ENCODE measurements around the gene SLC32A1. TPM values are rescaled to one million over a fixed set of nuclear protein-coding genes. Genes with fewer than 3 reads are reported as not detected.

Gene SLC32A1
- total and polyA plus RNA-seq, 2 of the 13 experiments (the other 11 are each of a cell fraction or from before 2014, with no cell fraction given): not detected

DNA sequence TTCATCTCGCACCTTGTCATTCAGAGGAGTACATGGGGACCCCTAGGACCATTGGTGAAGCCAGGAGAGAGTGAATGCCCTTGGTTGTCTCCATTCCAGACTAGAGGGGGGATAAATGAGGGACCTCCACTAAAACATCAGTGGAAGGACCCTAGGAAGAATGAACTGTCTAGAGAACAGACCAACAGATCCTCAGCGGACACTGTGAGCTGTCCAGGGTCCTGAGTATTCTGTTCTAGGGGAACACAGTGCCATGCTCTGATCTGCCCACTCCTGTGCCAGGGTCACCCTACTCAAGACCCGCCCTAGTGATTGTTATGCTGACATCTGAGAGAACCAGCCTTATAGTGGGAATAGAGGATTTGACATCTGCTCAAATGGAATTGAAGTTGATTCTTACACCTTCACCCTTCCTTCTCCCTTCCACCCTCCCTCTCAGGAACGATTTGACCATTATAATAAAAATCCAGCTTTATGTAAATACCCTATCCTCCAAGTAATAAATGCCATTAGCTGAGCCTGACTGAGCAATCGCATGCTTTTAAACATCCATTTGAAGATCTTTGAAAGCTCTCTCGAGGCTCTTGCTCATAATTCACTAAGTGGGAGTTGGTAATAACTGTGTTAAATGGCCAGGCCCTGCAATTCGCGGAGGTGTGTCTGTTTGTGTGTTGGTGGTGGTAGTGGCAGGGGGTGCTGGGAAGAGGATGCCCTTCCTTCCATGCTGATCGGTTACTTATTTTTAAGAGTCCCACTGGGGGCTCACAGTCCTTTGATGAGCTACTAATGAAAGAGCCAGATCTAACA lies 43.6 kb upstream of the SLC32A1 start (continued):
- no peak for TF ChIP-seq MAFK (conservative IDR thresholded peaks at IDR 0.05 in 1 of 2, IDR thresholded peaks at IDR 0.05 in 1 of 2; ENCODE audit: low read length in 2 of 2)
- peak; percentile 87; the same call in 1 of the 2 replicates for TF ChIP-seq ZNF335 (CRISPR knock-in tag; IDR thresholded peaks at IDR 0.05)
- TF ChIP-seq, protein P1, sequence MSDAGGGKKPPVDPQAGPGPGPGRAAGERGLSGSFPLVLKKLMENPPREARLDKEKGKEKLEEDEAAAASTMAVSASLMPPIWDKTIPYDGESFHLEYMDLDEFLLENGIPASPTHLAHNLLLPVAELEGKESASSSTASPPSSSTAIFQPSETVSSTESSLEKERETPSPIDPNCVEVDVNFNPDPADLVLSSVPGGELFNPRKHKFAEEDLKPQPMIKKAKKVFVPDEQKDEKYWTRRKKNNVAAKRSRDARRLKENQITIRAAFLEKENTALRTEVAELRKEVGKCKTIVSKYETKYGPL (CRISPR knock-in tag; IDR thresholded peaks at IDR 0.05): peak; percentile 32; the same call in 1 of the 2 replicates
- TF ChIP-seq KDM3A (CRISPR knock-in tag; IDR thresholded peaks at IDR 0.05; ENCODE audit: low read depth): no peak
- TF ChIP-seq ZMAT3 (CRISPR knock-in tag; conservative IDR thresholded peaks at IDR 0.05): 0 out of 2 replicates have a peak, but pooled peaks have one; percentile 51
- TF ChIP-seq XRCC5 (optimal IDR thresholded peaks at IDR 0.05; ENCODE audit: low read length): peak; percentile 25
- TF ChIP-seq, protein P2, sequence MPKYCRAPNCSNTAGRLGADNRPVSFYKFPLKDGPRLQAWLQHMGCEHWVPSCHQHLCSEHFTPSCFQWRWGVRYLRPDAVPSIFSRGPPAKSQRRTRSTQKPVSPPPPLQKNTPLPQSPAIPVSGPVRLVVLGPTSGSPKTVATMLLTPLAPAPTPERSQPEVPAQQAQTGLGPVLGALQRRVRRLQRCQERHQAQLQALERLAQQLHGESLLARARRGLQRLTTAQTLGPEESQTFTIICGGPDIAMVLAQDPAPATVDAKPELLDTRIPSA (CRISPR knock-in tag; IDR thresholded peaks at IDR 0.05; ENCODE audit: borderline replicate concordance): no peak
- TF ChIP-seq, protein P3, sequence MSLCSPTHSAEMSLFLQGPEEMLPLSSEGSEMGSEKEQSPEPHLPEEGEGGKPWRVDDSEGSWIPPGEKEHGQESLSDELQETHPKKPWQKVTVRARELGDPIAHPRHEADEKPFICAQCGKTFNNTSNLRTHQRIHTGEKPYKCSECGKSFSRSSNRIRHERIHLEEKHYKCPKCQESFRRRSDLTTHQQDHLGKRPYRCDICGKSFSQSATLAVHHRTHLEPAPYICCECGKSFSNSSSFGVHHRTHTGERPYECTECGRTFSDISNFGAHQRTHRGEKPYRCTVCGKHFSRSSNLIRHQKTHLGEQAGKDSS (CRISPR knock-in tag; IDR thresholded peaks at IDR 0.05; ENCODE audit: borderline replicate concordance, low read depth): peak; percentile 28; the same call in 1 of the 2 replicates
- TF ChIP-seq ZBTB3 (CRISPR knock-in tag; IDR thresholded peaks at IDR 0.05; ENCODE audit: borderline replicate concordance, low read depth): no peak
- TF ChIP-seq, protein P4, sequence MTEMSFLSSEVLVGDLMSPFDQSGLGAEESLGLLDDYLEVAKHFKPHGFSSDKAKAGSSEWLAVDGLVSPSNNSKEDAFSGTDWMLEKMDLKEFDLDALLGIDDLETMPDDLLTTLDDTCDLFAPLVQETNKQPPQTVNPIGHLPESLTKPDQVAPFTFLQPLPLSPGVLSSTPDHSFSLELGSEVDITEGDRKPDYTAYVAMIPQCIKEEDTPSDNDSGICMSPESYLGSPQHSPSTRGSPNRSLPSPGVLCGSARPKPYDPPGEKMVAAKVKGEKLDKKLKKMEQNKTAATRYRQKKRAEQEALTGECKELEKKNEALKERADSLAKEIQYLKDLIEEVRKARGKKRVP (CRISPR knock-in tag; IDR thresholded peaks at IDR 0.05): no peak
- TF ChIP-seq, protein P5, sequence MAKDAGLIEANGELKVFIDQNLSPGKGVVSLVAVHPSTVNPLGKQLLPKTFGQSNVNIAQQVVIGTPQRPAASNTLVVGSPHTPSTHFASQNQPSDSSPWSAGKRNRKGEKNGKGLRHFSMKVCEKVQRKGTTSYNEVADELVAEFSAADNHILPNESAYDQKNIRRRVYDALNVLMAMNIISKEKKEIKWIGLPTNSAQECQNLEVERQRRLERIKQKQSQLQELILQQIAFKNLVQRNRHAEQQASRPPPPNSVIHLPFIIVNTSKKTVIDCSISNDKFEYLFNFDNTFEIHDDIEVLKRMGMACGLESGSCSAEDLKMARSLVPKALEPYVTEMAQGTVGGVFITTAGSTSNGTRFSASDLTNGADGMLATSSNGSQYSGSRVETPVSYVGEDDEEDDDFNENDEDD (CRISPR knock-in tag; IDR thresholded peaks at IDR 0.05; ENCODE audit: borderline replicate concordance): peak; percentile 14; the same call in 1 of the 2 replicates
- no peak for TF ChIP-seq EZH2 (conservative IDR thresholded peaks at IDR 0.05; ENCODE audit: low read depth, low read length)
- TF ChIP-seq SP5 (CRISPR knock-in tag; IDR thresholded peaks at IDR 0.05; ENCODE audit: borderline replicate concordance, low read depth): no peak
- no peak for TF ChIP-seq FLYWCH1 (CRISPR knock-in tag; IDR thresholded peaks at IDR 0.05)
- peak; percentile 59; the same call in 1 of the 2 replicates for TF ChIP-seq IRF2 (CRISPR knock-in tag; IDR thresholded peaks at IDR 0.05)
- peak; percentile 64; the same call in 1 of the 2 replicates for TF ChIP-seq PPARG (CRISPR knock-in tag; conservative IDR thresholded peaks at IDR 0.05)
- TF ChIP-seq, protein P6, sequence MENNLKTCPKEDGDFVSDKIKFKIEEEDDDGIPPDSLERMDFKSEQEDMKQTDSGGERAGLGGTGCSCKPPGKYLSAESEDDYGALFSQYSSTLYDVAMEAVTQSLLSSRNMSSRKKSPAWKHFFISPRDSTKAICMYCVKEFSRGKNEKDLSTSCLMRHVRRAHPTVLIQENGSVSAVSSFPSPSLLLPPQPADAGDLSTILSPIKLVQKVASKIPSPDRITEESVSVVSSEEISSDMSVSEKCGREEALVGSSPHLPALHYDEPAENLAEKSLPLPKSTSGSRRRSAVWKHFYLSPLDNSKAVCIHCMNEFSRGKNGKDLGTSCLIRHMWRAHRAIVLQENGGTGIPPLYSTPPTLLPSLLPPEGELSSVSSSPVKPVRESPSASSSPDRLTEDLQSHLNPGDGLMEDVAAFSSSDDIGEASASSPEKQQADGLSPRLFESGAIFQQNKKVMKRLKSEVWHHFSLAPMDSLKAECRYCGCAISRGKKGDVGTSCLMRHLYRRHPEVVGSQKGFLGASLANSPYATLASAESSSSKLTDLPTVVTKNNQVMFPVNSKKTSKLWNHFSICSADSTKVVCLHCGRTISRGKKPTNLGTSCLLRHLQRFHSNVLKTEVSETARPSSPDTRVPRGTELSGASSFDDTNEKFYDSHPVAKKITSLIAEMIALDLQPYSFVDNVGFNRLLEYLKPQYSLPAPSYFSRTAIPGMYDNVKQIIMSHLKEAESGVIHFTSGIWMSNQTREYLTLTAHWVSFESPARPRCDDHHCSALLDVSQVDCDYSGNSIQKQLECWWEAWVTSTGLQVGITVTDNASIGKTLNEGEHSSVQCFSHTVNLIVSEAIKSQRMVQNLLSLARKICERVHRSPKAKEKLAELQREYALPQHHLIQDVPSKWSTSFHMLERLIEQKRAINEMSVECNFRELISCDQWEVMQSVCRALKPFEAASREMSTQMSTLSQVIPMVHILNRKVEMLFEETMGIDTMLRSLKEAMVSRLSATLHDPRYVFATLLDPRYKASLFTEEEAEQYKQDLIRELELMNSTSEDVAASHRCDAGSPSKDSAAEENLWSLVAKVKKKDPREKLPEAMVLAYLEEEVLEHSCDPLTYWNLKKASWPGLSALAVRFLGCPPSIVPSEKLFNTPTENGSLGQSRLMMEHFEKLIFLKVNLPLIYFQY (CRISPR knock-in tag; IDR thresholded peaks at IDR 0.05; ENCODE audit: borderline replicate concordance): peak; percentile 76; the same call in 1 of the 2 replicates
- peak; percentile 41; the same call in 1 of the 2 replicates for TF ChIP-seq ARHGAP35 (CRISPR knock-in tag; IDR thresholded peaks at IDR 0.05; ENCODE audit: borderline replicate concordance)
- TF ChIP-seq ZNF484 (CRISPR knock-in tag; IDR thresholded peaks at IDR 0.05; ENCODE audit: borderline replicate concordance, low read depth): no peak
- TF ChIP-seq ZNF263 (CRISPR knock-in tag; IDR thresholded peaks at IDR 0.05): peak; percentile 41; the same call in 1 of the 2 replicates
